HCT116 (cell line): ENCODE results near the gene TNFRSF8. TPM values are rescaled to one million over a fixed set of nuclear protein-coding genes. Genes with fewer than 3 reads are reported as not detected.

Source experiments
- ATAC-seq: fragments of 200-7000 bp; cut with Tn5 transposase; 2 replicates; pipeline ENCODE4 v1.9.1; 2020; ENCODE audit warnings: mild to moderate bottlenecking, moderate library complexity
- BruUV-seq: library from RNA; stranded (reverse); fragments of 400-500 nt; replicated peaks from 2 replicates; lab custom pipeline; 2021; lab: Mats Ljungman, UMichigan
- CTCF ChIA-PET: fragments of 300-600 bp; sonication (Branson Sonifier 250); formaldehyde crosslinking; loops from one replicate; lab custom pipeline; 2021; ENCODE audit warnings: antibody characterized with exemption; lab: Charles Lee
- POLR2A ChIA-PET: fragments of 300-600, 350-600 bp; sonication (Branson Sonifier 250); formaldehyde crosslinking; loops from one replicate; lab custom pipeline; 2021; ENCODE audit warnings: antibody characterized with exemption; lab: Charles Lee
- RAD21 ChIA-PET, 2 experiments: fragments of 300-600 bp; sonication (Branson Sonifier 250); formaldehyde crosslinking; loops; one replicate each; lab custom pipeline; 2023; ENCODE audit warnings: low total read pairs in 2 of 2; ENCODE audit not compliant: uncharacterized antibody in 2 of 2, unreplicated experiment in 2 of 2, low non-redundant PET in 1 of 2; lab: Charles Lee
- DNase-seq: peaks from one replicate; pipeline ENCODE4 v3.0.0-alpha.2; 2010; ENCODE audit warnings: low read depth, low spot score
- H2AFZ ChIP-seq: fragments of 200-600 bp; shearing (Covaris generic), sonication (generic); 2 replicates; pipeline ENCODE4 v1.6.1; 2017; ENCODE audit warnings: low read depth, mixed run types, mixed read lengths, antibody characterized with exemption, low read length; ENCODE audit not compliant: poor library complexity, severe bottlenecking
- H3K27ac ChIP-seq: 2 replicates; pipeline ENCODE4 v1.5.1; 2012; ENCODE audit warnings: low read depth, low read length
- H3K27me3 ChIP-seq: fragments of 200-600 bp; sonication (generic); 2 replicates; pipeline ENCODE4 v1.6.1; 2016; ENCODE audit warnings: mixed run types, low read length, mixed read lengths; ENCODE audit not compliant: insufficient read depth
- H3K36me3 ChIP-seq, 2 experiments: fragments of 200-500 bp in 1 of 2; fragments of 200-600 bp in 1 of 2; sonication (Bioruptor generic) in 1 of 2; sonication (generic) in 1 of 2; 2 replicates each; pipeline versions ENCODE4 v1.5.1 to v1.6.1; 2014 to 2016; ENCODE audit warnings: low read length in 2 of 2, inconsistent platforms in 1 of 2, mixed read lengths in 1 of 2, mixed run types in 1 of 2; ENCODE audit not compliant: insufficient read depth in 2 of 2, control insufficient read depth in 1 of 2
- H3K4me1 ChIP-seq, 2 experiments: fragments of 200-600 bp in 1 of 2; sonication (generic) in 1 of 2; 2 replicates each; pipeline versions ENCODE4 v1.5.1 to v1.6.1; 2012 to 2017; ENCODE audit warnings: low read length in 2 of 2, inconsistent platforms in 1 of 2, mild to moderate bottlenecking in 1 of 2, mixed read lengths in 1 of 2, mixed run types in 1 of 2, moderate library complexity in 1 of 2; ENCODE audit not compliant: insufficient read depth in 2 of 2, control insufficient read depth in 1 of 2
- H3K4me2 ChIP-seq: fragments of 200-600 bp; sonication (generic); 2 replicates; pipeline ENCODE4 v1.6.1; 2017; ENCODE audit warnings: mixed run types, low read length, mixed read lengths
- H3K4me3 ChIP-seq, 2 experiments: fragments of 200-600 bp in 1 of 2; sonication (generic) in 1 of 2; replicated peaks in 1 of 2; 2 replicates each; pipeline ENCODE4 v1.5.1; 2011 to 2016; ENCODE audit warnings: low read length in 2 of 2, control low read depth in 1 of 2, low read depth in 1 of 2, mild to moderate bottlenecking in 1 of 2, mixed read lengths in 1 of 2, mixed run types in 1 of 2
- H3K79me2 ChIP-seq: fragments of 200-600 bp; sonication (generic); 2 replicates; pipeline ENCODE4 v1.6.1; 2017; ENCODE audit warnings: mild to moderate bottlenecking, mixed run types, low read length, moderate library complexity, mixed read lengths; ENCODE audit not compliant: insufficient read depth
- H3K9ac ChIP-seq: fragments of 200-600 bp; sonication (generic); 2 replicates; pipeline ENCODE4 v1.6.1; 2016; ENCODE audit warnings: low read length, mixed read lengths
- H3K9me2 ChIP-seq: fragments of 200-600 bp; sonication (generic), shearing (Covaris generic); 2 replicates; pipeline ENCODE4 v1.6.1; 2017; ENCODE audit warnings: mixed run types, mild to moderate bottlenecking, moderate library complexity; ENCODE audit not compliant: insufficient read depth
- H3K9me3 ChIP-seq, 2 experiments: fragments of 200-500 bp in 1 of 2; fragments of 200-600 bp in 1 of 2; sonication (Bioruptor generic) in 1 of 2; sonication (generic) in 1 of 2; 2 replicates each; pipeline ENCODE4 v1.6.1; 2014 to 2017; ENCODE audit warnings: low read length in 2 of 2, mixed read lengths in 2 of 2, inconsistent platforms in 1 of 2, low read depth in 1 of 2, mild to moderate bottlenecking in 1 of 2, mixed run types in 1 of 2, moderate library complexity in 1 of 2; ENCODE audit not compliant: control insufficient read depth in 1 of 2, insufficient read depth in 1 of 2
- H4K20me1 ChIP-seq: fragments of 200-600 bp; sonication (generic), shearing (Covaris generic); 2 replicates; pipeline ENCODE4 v1.6.1; 2017; ENCODE audit warnings: mixed run types, mild to moderate bottlenecking, moderate library complexity; ENCODE audit not compliant: insufficient read depth
- CBX3 ChIP-seq: IDR thresholded peaks from 2 replicates; pipeline ENCODE4 v1.6.1; 2012; ENCODE audit warnings: low read depth
- CEBPB ChIP-seq: IDR thresholded peaks from 2 replicates; pipeline ENCODE4 v1.6.1; 2012; ENCODE audit warnings: low read depth
- ELF1 ChIP-seq: IDR thresholded peaks from 2 replicates; pipeline ENCODE4 v1.6.1; 2012; ENCODE audit warnings: low read depth, borderline replicate concordance
- EZH2 ChIP-seq: fragments of 200-600 bp; sonication (generic); IDR thresholded peaks from 2 replicates; pipeline ENCODE4 v1.6.1; 2017; ENCODE audit warnings: antibody characterized with exemption, mixed run types
- FOSL1 ChIP-seq: IDR thresholded peaks from 2 replicates; pipeline ENCODE4 v1.6.1; 2012; ENCODE audit warnings: low read depth
- POLR2AphosphoS5 ChIP-seq: IDR thresholded peaks from 2 replicates; pipeline ENCODE4 v1.6.1; 2011; ENCODE audit warnings: mild to moderate bottlenecking, low read depth, low read length, moderate library complexity
- SP1 ChIP-seq: IDR thresholded peaks from 2 replicates; pipeline ENCODE4 v1.6.1; 2012; ENCODE audit warnings: low read depth
- TCF7L2 ChIP-seq: IDR thresholded peaks from 2 replicates; pipeline ENCODE4 v1.7.0; 2011; ENCODE audit warnings: borderline replicate concordance, inconsistent platforms; ENCODE audit not compliant: insufficient read depth, insufficient read length; ENCODE audit errors: extremely low read depth
- ZFX ChIP-seq: fragments of 450-650 bp; IDR thresholded peaks from 2 replicates; pipeline ENCODE4 v1.6.1; 2017
- ZNF274 ChIP-seq: fragments of 200-500 bp; sonication (Bioruptor generic); IDR thresholded peaks from 2 replicates; pipeline ENCODE4 v1.6.1; 2014; ENCODE audit warnings: mild to moderate bottlenecking, low read depth, low read length, inconsistent platforms
- intact Hi-C: fragments of 100-400 bp; cut with micrococcal nuclease; formaldehyde crosslinking; loops from 2 replicates; pipeline ENCODE4 v1.10.0; 2022
- total RNA-seq: library from RNA; stranded (reverse); gene quantifications from one replicate; pipeline ENCODE4 v1.2.1, GENCODE V29; 2021; ENCODE audit not compliant: unreplicated experiment
- TF ChIP-seq, protein P1 (sequence below), 3 experiments: fragments of 200-600 bp in 1 of 3; sonication (generic) in 1 of 3; IDR thresholded peaks in 2 of 3; conservative IDR thresholded peaks in 1 of 3; 2 replicates each; pipeline ENCODE4 v1.5.1; 2012 to 2017; ENCODE audit warnings: low read depth in 2 of 3, low read length in 2 of 3, antibody characterized with exemption in 1 of 3, borderline replicate concordance in 1 of 3, control low read depth in 1 of 3, mild to moderate bottlenecking in 1 of 3, mixed read lengths in 1 of 3, mixed run types in 1 of 3, moderate library complexity in 1 of 3; ENCODE audit not compliant: insufficient read depth in 1 of 3
- TF ChIP-seq, protein P2 (sequence below): IDR thresholded peaks from 2 replicates; pipeline ENCODE4 v1.6.1; 2012
- TF ChIP-seq, protein P3 (sequence below): IDR thresholded peaks from 2 replicates; pipeline ENCODE4 v1.6.1; 2011; ENCODE audit warnings: mild to moderate bottlenecking, low read length, moderate library complexity; ENCODE audit not compliant: insufficient replicate concordance; ENCODE audit errors: extremely low read depth
- TF ChIP-seq, protein P4 (sequence below): IDR thresholded peaks from 2 replicates; pipeline ENCODE4 v1.6.1; 2012; ENCODE audit warnings: low read depth
- TF ChIP-seq, protein P5 (sequence below): IDR thresholded peaks from 2 replicates; pipeline ENCODE4 v1.6.1; 2012

Gene TNFRSF8
- total RNA-seq, 1 experiment from 2014 or later = 0.17 TPM

DNA sequence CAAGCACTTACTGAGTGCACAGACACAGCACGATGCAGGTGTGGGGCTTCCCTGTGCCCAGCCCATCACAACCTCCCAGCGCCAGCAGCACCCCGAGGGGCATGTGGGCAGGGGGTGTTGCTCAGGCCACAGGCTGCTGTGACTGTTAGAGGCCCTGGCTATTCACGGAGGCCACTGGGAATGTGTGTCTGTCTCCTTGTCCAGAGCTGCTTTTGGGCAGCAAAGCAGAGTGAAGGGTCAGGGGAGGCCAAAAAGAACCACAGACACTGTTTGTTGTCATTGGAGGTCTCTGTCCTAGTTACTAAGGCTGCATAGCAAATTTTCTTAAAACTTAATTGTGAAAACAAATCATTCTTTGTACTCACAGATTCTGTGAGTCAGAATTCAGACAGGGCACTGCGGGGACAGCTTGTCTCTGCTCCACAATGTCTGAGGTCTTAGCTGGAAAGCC lies 49.6 kb downstream of the TNFRSF8 start:
- no peak overlapping the region for H2AFZ ChIP-seq
- no peaks in the 10 kb centered on the region for H3K4me1 ChIP-seq
- no peaks in the 10 kb centered on the region for H4K20me1 ChIP-seq
- ChIA-PET RAD21 (no interaction called here), CTCF (no interaction called here), POLR2A (no interaction called here)
- no peak overlapping the region for H3K9ac ChIP-seq
- no peaks in the 10 kb centered on the region for H3K36me3 ChIP-seq
- no peak for DNase-seq
- no peak overlapping the region for H3K4me2 ChIP-seq
- no peaks in the 10 kb centered on the region for H3K9me2 ChIP-seq
- BruUV-seq = no TSS peak
- H3K4me3 ChIP-seq = no peak overlapping the region
- H3K9me3 ChIP-seq = no peaks in the 10 kb centered on the region
- no peaks in the 10 kb centered on the region for H3K27me3 ChIP-seq
- H3K27ac ChIP-seq = no peak overlapping the region
- TF ChIP-seq, protein P1, sequence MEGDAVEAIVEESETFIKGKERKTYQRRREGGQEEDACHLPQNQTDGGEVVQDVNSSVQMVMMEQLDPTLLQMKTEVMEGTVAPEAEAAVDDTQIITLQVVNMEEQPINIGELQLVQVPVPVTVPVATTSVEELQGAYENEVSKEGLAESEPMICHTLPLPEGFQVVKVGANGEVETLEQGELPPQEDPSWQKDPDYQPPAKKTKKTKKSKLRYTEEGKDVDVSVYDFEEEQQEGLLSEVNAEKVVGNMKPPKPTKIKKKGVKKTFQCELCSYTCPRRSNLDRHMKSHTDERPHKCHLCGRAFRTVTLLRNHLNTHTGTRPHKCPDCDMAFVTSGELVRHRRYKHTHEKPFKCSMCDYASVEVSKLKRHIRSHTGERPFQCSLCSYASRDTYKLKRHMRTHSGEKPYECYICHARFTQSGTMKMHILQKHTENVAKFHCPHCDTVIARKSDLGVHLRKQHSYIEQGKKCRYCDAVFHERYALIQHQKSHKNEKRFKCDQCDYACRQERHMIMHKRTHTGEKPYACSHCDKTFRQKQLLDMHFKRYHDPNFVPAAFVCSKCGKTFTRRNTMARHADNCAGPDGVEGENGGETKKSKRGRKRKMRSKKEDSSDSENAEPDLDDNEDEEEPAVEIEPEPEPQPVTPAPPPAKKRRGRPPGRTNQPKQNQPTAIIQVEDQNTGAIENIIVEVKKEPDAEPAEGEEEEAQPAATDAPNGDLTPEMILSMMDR (IDR thresholded peaks at IDR 0.05 in 2 of 3, conservative IDR thresholded peaks at IDR 0.05 in 1 of 3; ENCODE audit: borderline replicate concordance in 1 of 3, insufficient read depth in 1 of 3, low read depth in 2 of 3, low read length in 2 of 3) = no peak
- TF ChIP-seq, protein P2, sequence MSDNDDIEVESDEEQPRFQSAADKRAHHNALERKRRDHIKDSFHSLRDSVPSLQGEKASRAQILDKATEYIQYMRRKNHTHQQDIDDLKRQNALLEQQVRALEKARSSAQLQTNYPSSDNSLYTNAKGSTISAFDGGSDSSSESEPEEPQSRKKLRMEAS = no peak
- TF ChIP-seq TCF7L2 (no peak), ELF1 (no peak), EZH2 (no peak), CBX3 (no peak), ZNF274 (no peak), POLR2AphosphoS5 (no peak), FOSL1 (no peak), CEBPB (no peak), ZFX (no peak), SP1 (no peak)
- TF ChIP-seq, protein P3, sequence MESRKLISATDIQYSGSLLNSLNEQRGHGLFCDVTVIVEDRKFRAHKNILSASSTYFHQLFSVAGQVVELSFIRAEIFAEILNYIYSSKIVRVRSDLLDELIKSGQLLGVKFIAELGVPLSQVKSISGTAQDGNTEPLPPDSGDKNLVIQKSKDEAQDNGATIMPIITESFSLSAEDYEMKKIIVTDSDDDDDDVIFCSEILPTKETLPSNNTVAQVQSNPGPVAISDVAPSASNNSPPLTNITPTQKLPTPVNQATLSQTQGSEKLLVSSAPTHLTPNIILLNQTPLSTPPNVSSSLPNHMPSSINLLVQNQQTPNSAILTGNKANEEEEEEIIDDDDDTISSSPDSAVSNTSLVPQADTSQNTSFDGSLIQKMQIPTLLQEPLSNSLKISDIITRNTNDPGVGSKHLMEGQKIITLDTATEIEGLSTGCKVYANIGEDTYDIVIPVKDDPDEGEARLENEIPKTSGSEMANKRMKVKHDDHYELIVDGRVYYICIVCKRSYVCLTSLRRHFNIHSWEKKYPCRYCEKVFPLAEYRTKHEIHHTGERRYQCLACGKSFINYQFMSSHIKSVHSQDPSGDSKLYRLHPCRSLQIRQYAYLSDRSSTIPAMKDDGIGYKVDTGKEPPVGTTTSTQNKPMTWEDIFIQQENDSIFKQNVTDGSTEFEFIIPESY = no peak
- TF ChIP-seq, protein P4, sequence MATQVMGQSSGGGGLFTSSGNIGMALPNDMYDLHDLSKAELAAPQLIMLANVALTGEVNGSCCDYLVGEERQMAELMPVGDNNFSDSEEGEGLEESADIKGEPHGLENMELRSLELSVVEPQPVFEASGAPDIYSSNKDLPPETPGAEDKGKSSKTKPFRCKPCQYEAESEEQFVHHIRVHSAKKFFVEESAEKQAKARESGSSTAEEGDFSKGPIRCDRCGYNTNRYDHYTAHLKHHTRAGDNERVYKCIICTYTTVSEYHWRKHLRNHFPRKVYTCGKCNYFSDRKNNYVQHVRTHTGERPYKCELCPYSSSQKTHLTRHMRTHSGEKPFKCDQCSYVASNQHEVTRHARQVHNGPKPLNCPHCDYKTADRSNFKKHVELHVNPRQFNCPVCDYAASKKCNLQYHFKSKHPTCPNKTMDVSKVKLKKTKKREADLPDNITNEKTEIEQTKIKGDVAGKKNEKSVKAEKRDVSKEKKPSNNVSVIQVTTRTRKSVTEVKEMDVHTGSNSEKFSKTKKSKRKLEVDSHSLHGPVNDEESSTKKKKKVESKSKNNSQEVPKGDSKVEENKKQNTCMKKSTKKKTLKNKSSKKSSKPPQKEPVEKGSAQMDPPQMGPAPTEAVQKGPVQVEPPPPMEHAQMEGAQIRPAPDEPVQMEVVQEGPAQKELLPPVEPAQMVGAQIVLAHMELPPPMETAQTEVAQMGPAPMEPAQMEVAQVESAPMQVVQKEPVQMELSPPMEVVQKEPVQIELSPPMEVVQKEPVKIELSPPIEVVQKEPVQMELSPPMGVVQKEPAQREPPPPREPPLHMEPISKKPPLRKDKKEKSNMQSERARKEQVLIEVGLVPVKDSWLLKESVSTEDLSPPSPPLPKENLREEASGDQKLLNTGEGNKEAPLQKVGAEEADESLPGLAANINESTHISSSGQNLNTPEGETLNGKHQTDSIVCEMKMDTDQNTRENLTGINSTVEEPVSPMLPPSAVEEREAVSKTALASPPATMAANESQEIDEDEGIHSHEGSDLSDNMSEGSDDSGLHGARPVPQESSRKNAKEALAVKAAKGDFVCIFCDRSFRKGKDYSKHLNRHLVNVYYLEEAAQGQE = no peak
- TF ChIP-seq, protein P5, sequence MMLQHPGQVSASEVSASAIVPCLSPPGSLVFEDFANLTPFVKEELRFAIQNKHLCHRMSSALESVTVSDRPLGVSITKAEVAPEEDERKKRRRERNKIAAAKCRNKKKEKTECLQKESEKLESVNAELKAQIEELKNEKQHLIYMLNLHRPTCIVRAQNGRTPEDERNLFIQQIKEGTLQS = no peak
- TF ChIP-seq, all 23 proteins: peak for 0
- no peaks in the 10 kb centered on the region for H3K79me2 ChIP-seq
- intact Hi-C loops = no loop called here
- ATAC-seq = no peak
